Measurements from ENCODE around the gene MAD1L1. TPM values are rescaled to one million over a fixed set of nuclear protein-coding genes. Genes with fewer than 3 reads are reported as not detected.

MAD1L1 gene
- total and polyA plus RNA-seq, 2 of the 8 experiments (the other 6 are each of a cell fraction or from before 2014, with no cell fraction given): 40.4 to 44.6 TPM

GRCh38 chr7:2170576-2171521, 61.9 kb downstream of the MAD1L1 start:
- POLR2A ChIA-PET (ENCODE audit: partially characterized antibody): no interaction called here

More at GRCh38 chr7:2170576-2171521, 61.9 kb downstream of the MAD1L1 start:
- no peaks in the 10 kb centered on the region for H3K27me3 ChIP-seq (replicated peaks in 1 of 4; ENCODE audit: control insufficient read depth in 3 of 4, extremely low read depth in 1 of 4, insufficient read depth in 3 of 4, low read length in 3 of 4)
- H4K5ac ChIP-seq (ENCODE audit: insufficient read length, low read depth, low read length): no peak overlapping the region
- no peak overlapping the region for H3K4ac ChIP-seq (replicated peaks; ENCODE audit: insufficient read length, low read depth, low read length)
- H3K56ac ChIP-seq (replicated peaks; ENCODE audit: insufficient read length, low read depth, low read length): no peak overlapping the region
- peaks cover 0 to 4% (median 0%) of the 10 kb centered on the region in 4 experiments; a peak in 4 of 8 replicates for H3K36me3 ChIP-seq (ENCODE audit: control insufficient read depth in 2 of 4, insufficient read depth in 4 of 4, low read length in 3 of 4)
- H2AFZ ChIP-seq (ENCODE audit: low read length): no peak overlapping the region
- no peak overlapping the region for H2BK120ac ChIP-seq (replicated peaks; ENCODE audit: low read depth, low read length)
- H3K4me2 ChIP-seq (ENCODE audit: insufficient read depth in 1 of 2, low read depth in 2 of 2, low read length in 2 of 2): no peak overlapping the region
- WGBS, 2 experiments (ENCODE audit: extremely low coverage in 1 of 2, insufficient coverage in 1 of 2, insufficient read length in 1 of 2, insufficient replicate concordance in 2 of 2, low coverage in 1 of 2, low lambda C conversion rate in 2 of 2, missing lambda C conversion rate in 1 of 2): 92% methylated on average over 26 of the region's 26 CpGs; no CpG with 5 or more reads in 1 of the 2 experiments
- H3K4me1 ChIP-seq (replicated peaks in 1 of 4; ENCODE audit: control insufficient read depth in 3 of 4, insufficient read depth in 4 of 4, low read length in 3 of 4): no peaks in the 10 kb centered on the region; a peak in 1 of 7 replicates
- no peak for DNase-seq (ENCODE audit: low read depth in 1 of 2, low spot score in 2 of 2)
- FAIRE-seq: no peak
- peak overlapping the region; percentile 20; the same call in 1 of the 2 replicates for H4K8ac ChIP-seq (ENCODE audit: extremely low read depth, insufficient read depth, low read length)
- no peaks in the 10 kb centered on the region for H3K9me3 ChIP-seq (ENCODE audit: insufficient read depth in 2 of 2, low read depth in 1 of 2, low read length in 1 of 2)
- H3K18ac ChIP-seq (ENCODE audit: extremely low read depth, low read length): no peak overlapping the region
- H3K27ac ChIP-seq (ENCODE audit: low read depth, low read length): 0 out of 2 replicates have a peak overlapping the region, but pooled peaks have one; percentile 43
- H2BK5ac ChIP-seq (ENCODE audit: low read depth, low read length): peak overlapping the region; percentile 71; the same call in 1 of the 2 replicates
- peak overlapping the region; percentile 11 for H4K91ac ChIP-seq (replicated peaks; ENCODE audit: insufficient read length, low read length)
- H4K20me1 ChIP-seq (replicated peaks in 1 of 2; ENCODE audit: control insufficient read depth in 1 of 2, insufficient read depth in 2 of 2, low read length in 2 of 2): peaks cover 0 to 6% of the 10 kb centered on the region in 2 experiments
- CTCF ChIA-PET (ENCODE audit: partially characterized antibody): interaction anchor here (0.6 to 1.8 kb wide), 4 partner anchors 13 to 1676 kb away, joined by 3 to 6 read pairs (median 4); no protein-coding TSS in a partner anchor
- no peaks in the 10 kb centered on the region for H3K23me2 ChIP-seq (ENCODE audit: low read depth, low read length)
- H3K9ac ChIP-seq (replicated peaks in 1 of 4; ENCODE audit: extremely low read depth in 1 of 4, low read depth in 3 of 4, low read length in 3 of 4): peak overlapping the region in 1 of 4 experiments; percentile 9; a peak in 1 of 7 replicates
- peaks cover 13% of the 10 kb centered on the region for H3K79me1 ChIP-seq (ENCODE audit: low read depth, low read length)
- no peak overlapping the region for H3K14ac ChIP-seq (ENCODE audit: insufficient read length)
- no peak overlapping the region for H2BK20ac ChIP-seq (ENCODE audit: low read length)
- no peak overlapping the region for H3K4me3 ChIP-seq (ENCODE audit: extremely low read depth in 1 of 4, insufficient read depth in 2 of 4, low read depth in 3 of 4, low read length in 4 of 4)
- no peak for TF ChIP-seq POLR2AphosphoS5 (IDR thresholded peaks at IDR 0.05; ENCODE audit: low read depth, low read length)
- TF ChIP-seq RFX5 (IDR thresholded peaks at IDR 0.05; ENCODE audit: borderline replicate concordance, low read depth, low read length): no peak
- no peak for TF ChIP-seq BCL11A (IDR thresholded peaks at IDR 0.05; ENCODE audit: low read depth in 2 of 2, low read length in 2 of 2)
- no peak for TF ChIP-seq GABPA (IDR thresholded peaks at IDR 0.05; ENCODE audit: borderline replicate concordance, insufficient read depth, low read length)
- no peak for TF ChIP-seq POU5F1 (IDR thresholded peaks at IDR 0.05; ENCODE audit: low read depth, low read length)
- no peak for TF ChIP-seq CBX8 (IDR thresholded peaks at IDR 0.05; ENCODE audit: borderline replicate concordance, low read depth, low read length)
- peak in 1 of 3 experiments; percentile 24; a peak in 1 of 4 replicates for TF ChIP-seq CTCF (IDR thresholded peaks at IDR 0.05; ENCODE audit: control extremely low read depth in 1 of 3, insufficient read depth in 1 of 3, low read depth in 1 of 3, low read length in 3 of 3)
- no peak for TF ChIP-seq CREB1 (IDR thresholded peaks at IDR 0.05)
- H3K79me2 ChIP-seq (ENCODE audit: control insufficient read depth in 1 of 2, insufficient read depth in 2 of 2, low read length in 2 of 2): no peaks in the 10 kb centered on the region
- no peak overlapping the region for H2BK12ac ChIP-seq (ENCODE audit: low read depth, low read length)
- H3K23ac ChIP-seq (ENCODE audit: insufficient read length): no peak overlapping the region
- no peak overlapping the region for H2BK15ac ChIP-seq (ENCODE audit: low read length)
- no peak overlapping the region for H2AK5ac ChIP-seq (ENCODE audit: low read depth, low read length)
